ENCODE measurements around the gene PAK5.

PAK5 gene

GRCh38 chr20:9794831-9795230, 44.0 kb downstream of the PAK5 start:
- FAIRE-seq, result no peak

GRCh38 chr20:9792674-9793073, 46.2 kb downstream of the PAK5 start:
- no peak for FAIRE-seq
- DNase-seq (ENCODE audit: insufficient read length, low spot score), result no peak

More at GRCh38 chr20:9794831-9795230, 44.0 kb downstream of the PAK5 start:
- no peak for DNase-seq (ENCODE audit: insufficient read length, low spot score)

GRCh38 chr20:9789131-9789530, 49.7 kb downstream of the PAK5 start:
- DNase-seq (ENCODE audit: insufficient read length, low spot score), result no peak
- no peak for FAIRE-seq

GRCh38 chr20:9775176-9775575, 63.7 kb downstream of the PAK5 start:
- no peak for FAIRE-seq
- DNase-seq (ENCODE audit: insufficient read length, low spot score), result no peak

GRCh38 chr20:9769954-9770353, 68.9 kb downstream of the PAK5 start:
- FAIRE-seq, result no peak
- no peak for DNase-seq (ENCODE audit: insufficient read length, low spot score)

GRCh38 chr20:9761476-9761875, 77.4 kb downstream of the PAK5 start:
- DNase-seq (ENCODE audit: insufficient read length, low spot score), result no peak
- FAIRE-seq, result no peak

GRCh38 chr20:9759392-9759791, 79.5 kb downstream of the PAK5 start:
- DNase-seq (ENCODE audit: insufficient read length, low spot score) (no peak), FAIRE-seq (no peak)

GRCh38 chr20:9758752-9759151, 80.1 kb downstream of the PAK5 start:
- DNase-seq (ENCODE audit: insufficient read length, low spot score) (no peak), FAIRE-seq (no peak)

GRCh38 chr20:9756660-9757059, 82.2 kb downstream of the PAK5 start:
- no peak for DNase-seq (ENCODE audit: insufficient read length, low spot score)
- FAIRE-seq, result no peak

- no peak for FAIRE-seq
These were observed 83.6 kb downstream of the PAK5 start for GRCh38 chr20:9755301-9755700.

GRCh38 chr20:9744551-9744950, 94.3 kb downstream of the PAK5 start:
- no peak for FAIRE-seq
- DNase-seq (ENCODE audit: insufficient read length, low spot score), result no peak

More at GRCh38 chr20:9755301-9755700, 83.6 kb downstream of the PAK5 start:
- no peak for DNase-seq (ENCODE audit: insufficient read length, low spot score)

- no peak for DNase-seq (ENCODE audit: insufficient read length, low spot score)
- FAIRE-seq, result no peak
These were observed 95.0 kb downstream of the PAK5 start for GRCh38 chr20:9743871-9744270.

GRCh38 chr20:9742821-9743220, 96.1 kb downstream of the PAK5 start:
- DNase-seq (ENCODE audit: insufficient read length, low spot score) (no peak), FAIRE-seq (no peak)

GRCh38 chr20:9741996-9742395, 96.9 kb downstream of the PAK5 start:
- no peak for FAIRE-seq
- no peak for DNase-seq (ENCODE audit: insufficient read length, low spot score)

- FAIRE-seq, result no peak
- no peak for DNase-seq (ENCODE audit: insufficient read length, low spot score)
These were observed 98.4 kb downstream of the PAK5 start for GRCh38 chr20:9740486-9740885.

GRCh38 chr20:9739991-9740390, 98.9 kb downstream of the PAK5 start:
- DNase-seq (ENCODE audit: insufficient read length, low spot score) (no peak), FAIRE-seq (no peak)

GRCh38 chr20:9736373-9736772, 102.5 kb downstream of the PAK5 start:
- DNase-seq (ENCODE audit: insufficient read length, low spot score), result no peak

GRCh38 chr20:9723501-9724202, 115.2 kb downstream of the PAK5 start:
- DNase-seq (ENCODE audit: insufficient read length, low spot score) (no peak), FAIRE-seq (no peak)

More at GRCh38 chr20:9736373-9736772, 102.5 kb downstream of the PAK5 start:
- FAIRE-seq, result no peak

GRCh38 chr20:9711872-9712271, 127.0 kb downstream of the PAK5 start:
- no peak for DNase-seq (ENCODE audit: insufficient read length, low spot score)
- FAIRE-seq, result no peak

GRCh38 chr20:9710685-9711084, 128.2 kb downstream of the PAK5 start:
- FAIRE-seq (no peak), DNase-seq (ENCODE audit: insufficient read length, low spot score) (no peak)

GRCh38 chr20:9705722-9706476, 133.0 kb downstream of the PAK5 start:
- no peak for FAIRE-seq
- DNase-seq (ENCODE audit: insufficient read length, low spot score), result no peak

- DNase-seq (ENCODE audit: insufficient read length, low spot score), result no peak
- no peak for FAIRE-seq
These were observed 139.7 kb downstream of the PAK5 start for GRCh38 chr20:9699181-9699580.
